Endothelial cell (in vitro differentiated cells): ENCODE results near the gene ZMAT3. TPM values are rescaled to one million over a fixed set of nuclear protein-coding genes. Genes with fewer than 3 reads are reported as not detected.

Source experiments
- DNase-seq: peaks from one replicate; pipeline ENCODE4 v3.0.0; 2021; ENCODE audit warnings: low spot score
- H3K27ac Mint-ChIP-seq: one replicate; pipeline ENCODE4 v1.8.0; 2021; ENCODE audit warnings: mixed read lengths, inconsistent platforms; ENCODE audit not compliant: unreplicated experiment
- H3K27me3 Mint-ChIP-seq: one replicate; pipeline ENCODE4 v1.8.0; 2021; ENCODE audit warnings: mild to moderate bottlenecking, moderate library complexity, mixed read lengths, inconsistent platforms; ENCODE audit not compliant: unreplicated experiment
- H3K36me3 Mint-ChIP-seq: one replicate; pipeline ENCODE4 v1.8.0; 2021; ENCODE audit warnings: mild to moderate bottlenecking, low read depth, mixed read lengths, inconsistent platforms; ENCODE audit not compliant: unreplicated experiment
- H3K4me1 Mint-ChIP-seq: one replicate; pipeline ENCODE4 v1.8.0; 2021; ENCODE audit warnings: mild to moderate bottlenecking, mixed read lengths, inconsistent platforms; ENCODE audit not compliant: unreplicated experiment
- H3K4me3 Mint-ChIP-seq: one replicate; pipeline ENCODE4 v1.8.0; 2021; ENCODE audit warnings: mild to moderate bottlenecking, mixed read lengths, inconsistent platforms; ENCODE audit not compliant: unreplicated experiment
- H3K9me3 Mint-ChIP-seq: one replicate; pipeline ENCODE4 v1.8.0; 2021; ENCODE audit warnings: mixed read lengths, inconsistent platforms; ENCODE audit not compliant: unreplicated experiment
- CTCF ChIP-seq: fragments of 200-600 bp; sonication (generic); IDR thresholded peaks from one replicate; pipeline ENCODE4 v1.5.0; 2021; ENCODE audit warnings: antibody characterized with exemption; ENCODE audit not compliant: unreplicated experiment
- total RNA-seq: library from RNA; stranded (reverse); fragmentation: NEBNext Ultra II Directional; extraction: Animal tissue kit (Norgen Biotek cat#: 25700); gene quantifications from one replicate; pipeline ENCODE4 v1.2.1, GENCODE V29; 2021; ENCODE audit not compliant: unreplicated experiment

The ZMAT3 gene
- total RNA-seq, 1 donor from 2014 or later = 44.5 TPM

- TF ChIP-seq CTCF = no peak
- Mint-ChIP-seq H3K9me3 (no peaks in the 10 kb centered on the region), H3K36me3 (no peaks in the 10 kb centered on the region), H3K4me1 (no peaks in the 10 kb centered on the region), H3K27me3 (no peaks in the 10 kb centered on the region), H3K4me3 (no peak overlapping the region), H3K27ac (no peak overlapping the region)
- no peak for DNase-seq
Measured at GRCh38 chr3:179091113-179091512, 19.5 kb upstream of the ZMAT3 start.

GRCh38 chr3:179088306-179088705 is 16.7 kb upstream of the ZMAT3 start:
- H3K36me3 Mint-ChIP-seq = no peaks in the 10 kb centered on the region

DNA sequence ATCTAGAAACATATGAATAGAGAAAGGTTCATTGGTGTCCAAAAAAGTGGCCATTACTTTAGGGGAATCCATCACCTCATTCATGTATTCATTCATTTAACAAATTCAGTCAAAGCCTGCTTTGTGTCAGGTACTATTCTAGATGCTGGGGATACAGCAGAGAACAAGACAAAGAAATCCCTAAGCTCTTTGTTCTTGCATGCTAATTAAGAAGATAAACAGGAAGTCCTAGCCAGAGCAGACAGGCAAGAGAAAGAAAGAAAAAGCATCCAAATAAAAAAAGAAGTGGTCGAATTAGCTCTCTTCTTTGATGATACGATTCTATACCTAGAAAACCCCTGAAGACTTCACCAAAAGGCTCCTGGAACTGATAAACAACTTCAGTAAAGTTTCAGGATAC is 12.4 kb upstream of the ZMAT3 start:
- Mint-ChIP-seq H3K27ac (no peak overlapping the region), H3K4me3 (no peak overlapping the region), H3K27me3 (no peaks in the 10 kb centered on the region), H3K9me3 (no peaks in the 10 kb centered on the region), H3K4me1 (peaks cover 7% of the 10 kb centered on the region), H3K36me3 (no peaks in the 10 kb centered on the region)
- TF ChIP-seq CTCF = no peak
- no peak for DNase-seq

More at GRCh38 chr3:179088306-179088705, 16.7 kb upstream of the ZMAT3 start:
- TF ChIP-seq CTCF = no peak
- no peak overlapping the region for H3K4me3 Mint-ChIP-seq
- DNase-seq = no peak
- H3K27ac Mint-ChIP-seq = no peak overlapping the region
- peaks cover 7% of the 10 kb centered on the region for H3K4me1 Mint-ChIP-seq
- no peaks in the 10 kb centered on the region for H3K9me3 Mint-ChIP-seq
- no peaks in the 10 kb centered on the region for H3K27me3 Mint-ChIP-seq

DNA sequence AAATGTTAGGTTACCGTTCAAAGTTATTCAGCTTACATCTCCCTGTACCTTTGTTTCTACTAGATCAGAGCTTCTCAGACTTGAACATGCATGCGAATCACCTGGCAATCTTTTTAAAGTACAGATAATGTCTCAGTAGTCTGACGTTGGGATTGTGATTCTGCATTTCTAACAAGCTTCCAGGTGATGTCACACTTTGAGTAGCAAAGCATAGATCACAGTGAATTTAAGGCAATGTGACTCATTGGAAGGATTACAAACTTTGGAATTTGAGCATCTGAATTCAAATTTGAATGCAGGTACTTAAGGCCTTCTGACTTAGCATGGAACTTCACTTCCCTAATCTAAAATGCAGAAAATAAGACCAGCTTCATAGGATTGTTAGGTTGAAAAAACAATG is 10.8 kb upstream of the ZMAT3 start:
- Mint-ChIP-seq H3K4me1 (peaks cover 7% of the 10 kb centered on the region), H3K9me3 (no peaks in the 10 kb centered on the region), H3K27ac (no peak overlapping the region), H3K4me3 (no peak overlapping the region), H3K36me3 (no peaks in the 10 kb centered on the region), H3K27me3 (no peaks in the 10 kb centered on the region)
- DNase-seq = no peak
- no peak for TF ChIP-seq CTCF

- Mint-ChIP-seq H3K9me3 (no peaks in the 10 kb centered on the region), H3K4me1 (peaks cover 7% of the 10 kb centered on the region), H3K36me3 (no peaks in the 10 kb centered on the region), H3K4me3 (no peak overlapping the region), H3K27me3 (no peaks in the 10 kb centered on the region), H3K27ac (no peak overlapping the region)
- DNase-seq = no peak
- no peak for TF ChIP-seq CTCF
Measured at GRCh38 chr3:179081885-179082284, 10.3 kb upstream of the ZMAT3 start.
